WTC11 (cell line): ENCODE results near the gene GASK1A. TPM values are rescaled to one million over a fixed set of nuclear protein-coding genes. Genes with fewer than 3 reads are reported as not detected.

Experiments used
- ATAC-seq: fragments of 200-7000 bp; cut with Tn5 transposase; 2 replicates; pipeline ENCODE4 v1.10.0; 2021; ENCODE audit warnings: mild to moderate bottlenecking, moderate library complexity
- CTCF ChIA-PET: fragments of 300-600 bp; sonication (Branson Sonifier 250); formaldehyde crosslinking; loops from one replicate; lab custom pipeline; 2021; ENCODE audit warnings: antibody characterized with exemption; lab: Charles Lee
- POLR2A ChIA-PET: fragments of 350-600 bp; sonication (Branson Sonifier 250); formaldehyde crosslinking; loops from one replicate; lab custom pipeline; 2021; ENCODE audit warnings: antibody characterized with exemption; lab: Charles Lee
- DNase-seq: peaks from one replicate; pipeline ENCODE4 v3.0.0; 2021; ENCODE audit warnings: low spot score
- H3K27ac Mint-ChIP-seq: 2 replicates; pipeline ENCODE4 v1.8.0; 2021; ENCODE audit warnings: mixed read lengths
- H3K27me3 Mint-ChIP-seq: 2 replicates; pipeline ENCODE4 v1.8.0; 2021; ENCODE audit warnings: low read depth, mild to moderate bottlenecking, moderate library complexity, mixed read lengths
- H3K36me3 Mint-ChIP-seq: 2 replicates; pipeline ENCODE4 v1.8.0; 2021; ENCODE audit warnings: mixed read lengths
- H3K4me1 Mint-ChIP-seq: 2 replicates; pipeline ENCODE4 v1.8.0; 2022; ENCODE audit warnings: mixed read lengths
- H3K4me3 Mint-ChIP-seq: 2 replicates; pipeline ENCODE4 v1.8.0; 2021; ENCODE audit warnings: mild to moderate bottlenecking, moderate library complexity, mixed read lengths
- H3K9me3 Mint-ChIP-seq: 2 replicates; pipeline ENCODE4 v1.8.0; 2021; ENCODE audit warnings: mixed read lengths
- ATF1 ChIP-seq: sonication (generic); formaldehyde crosslinking; IDR thresholded peaks from 2 replicates; pipeline ENCODE4 v1.8.1; 2023; ENCODE audit warnings: mild to moderate bottlenecking, moderate library complexity, missing genetic modification reagents
- CREB1 ChIP-seq: sonication (generic); formaldehyde crosslinking; IDR thresholded peaks from 2 replicates; pipeline ENCODE4 v1.8.0; 2023; ENCODE audit warnings: mild to moderate bottlenecking, missing genetic modification reagents
- CREM ChIP-seq: sonication (generic); formaldehyde crosslinking; IDR thresholded peaks from 2 replicates; pipeline ENCODE4 v1.8.1; 2022; ENCODE audit warnings: mild to moderate bottlenecking, missing genetic modification reagents, moderate library complexity
- E2F4 ChIP-seq: sonication (generic); formaldehyde crosslinking; IDR thresholded peaks from 2 replicates; pipeline ENCODE4 v1.8.1; 2022; ENCODE audit warnings: low read depth, mild to moderate bottlenecking, moderate library complexity, missing genetic modification reagents, borderline replicate concordance
- ELF4 ChIP-seq: sonication (generic); formaldehyde crosslinking; IDR thresholded peaks from 2 replicates; pipeline ENCODE4 v1.8.1; 2022; ENCODE audit warnings: low read depth, mild to moderate bottlenecking, moderate library complexity, missing genetic modification reagents
- GABPB1 ChIP-seq: sonication (generic); formaldehyde crosslinking; IDR thresholded peaks from 2 replicates; pipeline ENCODE4 v1.8.1; 2023; ENCODE audit warnings: mild to moderate bottlenecking, missing genetic modification reagents
- JAZF1 ChIP-seq: fragments of 250-450 bp; sonication (Bioruptor Pico); IDR thresholded peaks from 2 replicates; pipeline ENCODE4 v1.9.0; 2021; ENCODE audit warnings: moderate library complexity, mild to moderate bottlenecking, inconsistent platforms
- JUN ChIP-seq: sonication (generic); formaldehyde crosslinking; IDR thresholded peaks from 2 replicates; pipeline ENCODE4 v1.8.0; 2023; ENCODE audit warnings: mild to moderate bottlenecking, missing genetic modification reagents
- NR3C1 ChIP-seq: sonication (generic); formaldehyde crosslinking; conservative IDR thresholded peaks from 2 replicates; pipeline ENCODE4 v1.8.1; 2023; ENCODE audit warnings: low read depth, mild to moderate bottlenecking, missing genetic modification reagents
- PRDM15 ChIP-seq: sonication (generic); formaldehyde crosslinking; IDR thresholded peaks from 2 replicates; pipeline ENCODE4 v1.8.0; 2022; ENCODE audit warnings: missing genetic modification reagents
- PRRX2 ChIP-seq: fragments of 250-450 bp; sonication (Bioruptor Pico); IDR thresholded peaks from 2 replicates; pipeline ENCODE4 v1.8.0; 2021; ENCODE audit warnings: mild to moderate bottlenecking
- RELA ChIP-seq: sonication (generic); formaldehyde crosslinking; IDR thresholded peaks from 2 replicates; pipeline ENCODE4 v1.8.1; 2022; ENCODE audit warnings: missing genetic modification reagents, mild to moderate bottlenecking, borderline replicate concordance
- SMAD3 ChIP-seq: sonication (generic); formaldehyde crosslinking; IDR thresholded peaks from 2 replicates; pipeline ENCODE4 v1.8.0; 2022; ENCODE audit warnings: missing genetic modification reagents, mild to moderate bottlenecking, borderline replicate concordance
- SP1 ChIP-seq: sonication (generic); formaldehyde crosslinking; conservative IDR thresholded peaks from 2 replicates; pipeline ENCODE4 v1.8.1; 2022; ENCODE audit warnings: missing genetic modification reagents
- TCF7 ChIP-seq: sonication (generic); formaldehyde crosslinking; IDR thresholded peaks from 2 replicates; pipeline ENCODE4 v1.8.0; 2022; ENCODE audit warnings: mild to moderate bottlenecking, low read depth, missing genetic modification reagents, moderate library complexity
- TP53 ChIP-seq: sonication (generic); formaldehyde crosslinking; IDR thresholded peaks from 2 replicates; pipeline ENCODE4 v1.8.1; 2023; ENCODE audit warnings: mild to moderate bottlenecking, missing genetic modification reagents
- ZBTB21 ChIP-seq: sonication (generic); formaldehyde crosslinking; IDR thresholded peaks from 2 replicates; pipeline ENCODE4 v1.8.1; 2023; ENCODE audit warnings: mild to moderate bottlenecking, missing genetic modification reagents, borderline replicate concordance
- ZBTB43 ChIP-seq: sonication (generic); formaldehyde crosslinking; IDR thresholded peaks from 2 replicates; pipeline ENCODE4 v1.8.1; 2023; ENCODE audit warnings: mild to moderate bottlenecking, missing genetic modification reagents
- ZNF138 ChIP-seq: sonication (generic); formaldehyde crosslinking; conservative IDR thresholded peaks from 2 replicates; pipeline ENCODE4 v1.8.1; 2022; ENCODE audit warnings: mild to moderate bottlenecking, moderate library complexity, missing genetic modification reagents
- ZNF219 ChIP-seq: sonication (generic); formaldehyde crosslinking; IDR thresholded peaks from 2 replicates; pipeline ENCODE4 v1.8.0; 2023; ENCODE audit warnings: missing genetic modification reagents, mild to moderate bottlenecking, borderline replicate concordance
- ZNF396 ChIP-seq: fragments of 250-450 bp; sonication (Bioruptor Pico); IDR thresholded peaks from 2 replicates; pipeline ENCODE4 v1.8.0; 2021; ENCODE audit warnings: mild to moderate bottlenecking, moderate library complexity, borderline replicate concordance
- ZNF425 ChIP-seq: fragments of 250-450 bp; sonication (Bioruptor Pico); conservative IDR thresholded peaks from 2 replicates; pipeline ENCODE4 v1.9.0; 2021; ENCODE audit warnings: mild to moderate bottlenecking
- total RNA-seq: library from RNA; stranded (reverse); gene quantifications from 3 replicates; pipeline ENCODE4 v1.2.3, GENCODE V29; 2021

The GASK1A gene
- total RNA-seq, 1 experiment from 2014 or later: 9.6 TPM

GRCh38 chr3:42935472-42935871 is 43.6 kb upstream of the GASK1A start:
- H3K27ac Mint-ChIP-seq: no peak overlapping the region
- ChIA-PET CTCF (no interaction called here), POLR2A (no interaction called here)
- H3K4me3 Mint-ChIP-seq: no peak overlapping the region
- no peaks in the 10 kb centered on the region; the same call in 1 of the 2 replicates for H3K4me1 Mint-ChIP-seq
- H3K27me3 Mint-ChIP-seq: no peaks in the 10 kb centered on the region; the same call in 1 of the 2 replicates
- no peak for TF ChIP-seq E2F4 (CRISPR knock-in tag)
- no peak for TF ChIP-seq ZNF138 (CRISPR knock-in tag)
- no peak for TF ChIP-seq CREB1
- no peak for TF ChIP-seq CREM (CRISPR knock-in tag)
- no peak for TF ChIP-seq PRRX2 (CRISPR knock-in tag)
- no peak for TF ChIP-seq NR3C1 (CRISPR knock-in tag)
- no peak for TF ChIP-seq ZNF219 (CRISPR knock-in tag)
- TF ChIP-seq RELA (CRISPR knock-in tag): no peak
- H3K36me3 Mint-ChIP-seq: no peaks in the 10 kb centered on the region
- no peak for ATAC-seq
- no peaks in the 10 kb centered on the region for H3K9me3 Mint-ChIP-seq
- DNase-seq: no peak

GRCh38 chr3:42936157-42936981 is 42.7 kb upstream of the GASK1A start:
- no peaks in the 10 kb centered on the region for H3K36me3 Mint-ChIP-seq
- ChIA-PET POLR2A (no interaction called here), CTCF (no interaction called here)
- H3K4me1 Mint-ChIP-seq: no peaks in the 10 kb centered on the region; the same call in 1 of the 2 replicates
- ATAC-seq (peak; percentile 20; the same call in 1 of the 2 replicates), DNase-seq (no peak)
- no peak for TF ChIP-seq ELF4 (CRISPR knock-in tag)
- no peak for TF ChIP-seq ZNF396 (CRISPR knock-in tag)
- no peak for TF ChIP-seq E2F4 (CRISPR knock-in tag)
- TF ChIP-seq SMAD3 (CRISPR knock-in tag): no peak
- TF ChIP-seq ZBTB21: no peak
- TF ChIP-seq NR3C1 (CRISPR knock-in tag): no peak
- TF ChIP-seq TP53 (CRISPR knock-in tag): no peak
- TF ChIP-seq JUN (CRISPR knock-in tag): no peak
- TF ChIP-seq TCF7 (CRISPR knock-in tag): no peak
- TF ChIP-seq RELA (CRISPR knock-in tag): no peak
- H3K9me3 Mint-ChIP-seq: no peaks in the 10 kb centered on the region
- H3K4me3 Mint-ChIP-seq: no peak overlapping the region
- H3K27me3 Mint-ChIP-seq: no peaks in the 10 kb centered on the region
- H3K27ac Mint-ChIP-seq: no peak overlapping the region

GRCh38 chr3:42937334-42937733 is 41.8 kb upstream of the GASK1A start:
- H3K27ac Mint-ChIP-seq: no peak overlapping the region
- CTCF ChIA-PET: no interaction called here
- no peak for ATAC-seq
- TF ChIP-seq JAZF1 (CRISPR knock-in tag) (no peak), ZBTB43 (CRISPR knock-in tag) (no peak), PRDM15 (CRISPR knock-in tag) (no peak), RELA (CRISPR knock-in tag) (no peak), ATF1 (no peak), SP1 (CRISPR knock-in tag) (no peak), GABPB1 (CRISPR knock-in tag) (no peak), ZNF425 (CRISPR knock-in tag) (no peak)

More at GRCh38 chr3:42937334-42937733, 41.8 kb upstream of the GASK1A start:
- H3K27me3 Mint-ChIP-seq: no peaks in the 10 kb centered on the region
- no peaks in the 10 kb centered on the region for H3K9me3 Mint-ChIP-seq
- H3K4me1 Mint-ChIP-seq: no peaks in the 10 kb centered on the region; the same call in 1 of the 2 replicates
- no peaks in the 10 kb centered on the region for H3K36me3 Mint-ChIP-seq
- DNase-seq: no peak
- no peak overlapping the region for H3K4me3 Mint-ChIP-seq
- POLR2A ChIA-PET: no interaction called here
